HEK293 (cell line): ENCODE results near the gene GINS2.
A peak's percentile ranks its signal among the peaks of the same experiment; 100 is the strongest.

Experiments
- CTCF ChIA-PET: fragments of 350-600 bp; formaldehyde crosslinking; extraction: SDS; loops from one replicate; lab custom pipeline; 2021; ENCODE audit warnings: antibody characterized with exemption; lab: Yijun Ruan, JAX
- POLR2A ChIA-PET: fragments of 300-600 bp; formaldehyde crosslinking; extraction: SDS; loops from one replicate; lab custom pipeline; 2020; ENCODE audit warnings: antibody characterized with exemption, inconsistent platforms; lab: Yijun Ruan, JAX
- H3K27ac ChIP-seq: fragments of 200-500 bp; sonication (Bioruptor generic); 2 replicates; pipeline ENCODE4 v1.5.1; 2014; ENCODE audit warnings: low read depth, low read length, control low read depth, inconsistent platforms; ENCODE audit errors: extremely low read depth
- H3K36me3 ChIP-seq, 2 experiments: fragments of 200-500 bp in 1 of 2; sonication (Bioruptor generic) in 1 of 2; 1 replicate in 1 of 2; 2 replicates in 1 of 2; pipeline ENCODE4 v1.5.1; 2014 to 2017; ENCODE audit warnings: inconsistent platforms in 2 of 2, low read length in 2 of 2; ENCODE audit not compliant: control insufficient read depth in 2 of 2, insufficient read depth in 1 of 2
- H3K4me1 ChIP-seq: fragments of 200-500 bp; sonication (Bioruptor generic); 2 replicates; pipeline ENCODE4 v1.5.1; 2014; ENCODE audit warnings: mild to moderate bottlenecking, low read length, inconsistent platforms; ENCODE audit not compliant: control insufficient read depth, insufficient read depth
- H3K4me3 ChIP-seq: 2 replicates; pipeline ENCODE4 v1.5.1; 2011; ENCODE audit warnings: low read depth, mild to moderate bottlenecking, control low read depth, low read length, moderate library complexity
- H3K9me3 ChIP-seq: fragments of 200-500 bp; sonication (Bioruptor generic); 2 replicates; pipeline ENCODE4 v1.5.1; 2014; ENCODE audit warnings: low read depth, low read length, inconsistent platforms; ENCODE audit not compliant: control insufficient read depth, insufficient read depth
- EGR2 ChIP-seq: fragments of 450-650 bp; formaldehyde crosslinking; IDR thresholded peaks from 2 replicates; pipeline ENCODE4 v1.5.1; 2016; ENCODE audit warnings: low read depth, missing biosample characterization, missing genetic modification characterization
- SP2 ChIP-seq: fragments of 450-650 bp; formaldehyde crosslinking; IDR thresholded peaks from 2 replicates; pipeline ENCODE4 v1.5.1; 2016; ENCODE audit warnings: missing biosample characterization, missing genetic modification characterization
- ZBTB44 ChIP-seq: fragments of 450-650 bp; IDR thresholded peaks from 2 replicates; pipeline ENCODE4 v1.5.1; 2018; ENCODE audit warnings: missing biosample characterization, mild to moderate bottlenecking, missing genetic modification characterization
- ZFHX2 ChIP-seq: fragments of 450-650 bp; formaldehyde crosslinking; conservative IDR thresholded peaks from 2 replicates; pipeline ENCODE4 v1.5.1; 2016; ENCODE audit warnings: missing biosample characterization, missing genetic modification characterization
- ZNF2 ChIP-seq: fragments of 450-650 bp; formaldehyde crosslinking; IDR thresholded peaks from 2 replicates; pipeline ENCODE4 v1.5.1; 2016; ENCODE audit warnings: missing biosample characterization, missing genetic modification characterization
- ZNF24 ChIP-seq: fragments of 450-650 bp; formaldehyde crosslinking; IDR thresholded peaks from 2 replicates; pipeline ENCODE4 v1.5.1; 2016; ENCODE audit warnings: missing biosample characterization, missing genetic modification characterization
- ZNF350 ChIP-seq: fragments of 450-650 bp; formaldehyde crosslinking; IDR thresholded peaks from 2 replicates; pipeline ENCODE4 v1.5.0; 2017; ENCODE audit warnings: missing biosample characterization, mild to moderate bottlenecking, missing genetic modification characterization
- ZNF398 ChIP-seq: fragments of 450-650 bp; formaldehyde crosslinking; IDR thresholded peaks from 2 replicates; pipeline ENCODE4 v1.5.1; 2017; ENCODE audit warnings: missing biosample characterization, missing genetic modification characterization
- ZNF549 ChIP-seq: fragments of 450-650 bp; IDR thresholded peaks from 2 replicates; pipeline ENCODE4 v1.5.1; 2018; ENCODE audit warnings: missing biosample characterization, missing genetic modification characterization, mild to moderate bottlenecking, inconsistent platforms, moderate library complexity
- ZNF664 ChIP-seq: fragments of 450-650 bp; formaldehyde crosslinking; IDR thresholded peaks from 2 replicates; pipeline ENCODE4 v1.5.1; 2016; ENCODE audit warnings: missing biosample characterization, missing genetic modification characterization
- TF ChIP-seq, protein P1 (sequence below): fragments of 450-650 bp; formaldehyde crosslinking; IDR thresholded peaks from 2 replicates; pipeline ENCODE4 v1.5.1; 2016; ENCODE audit warnings: missing biosample characterization, missing genetic modification characterization
- TF ChIP-seq, protein P2 (sequence below): fragments of 450-650 bp; formaldehyde crosslinking; IDR thresholded peaks from 2 replicates; pipeline ENCODE4 v1.5.1; 2017; ENCODE audit warnings: missing biosample characterization, mild to moderate bottlenecking, missing genetic modification characterization, moderate library complexity
- TF ChIP-seq, protein P3 (sequence below): fragments of 450-650 bp; formaldehyde crosslinking; IDR thresholded peaks from 2 replicates; pipeline ENCODE4 v1.5.1; 2016; ENCODE audit warnings: missing biosample characterization, missing genetic modification characterization

GINS2 gene

GRCh38 chr16:85699628-85700027 lies 10.9 kb upstream of the GINS2 start:
- Histone ChIP-seq H3K4me3 (no peak overlapping the region), H3K36me3 (no peaks in the 10 kb centered on the region), H3K27ac (no peak overlapping the region), H3K9me3 (no peaks in the 10 kb centered on the region), H3K4me1 (no peaks in the 10 kb centered on the region)
- POLR2A ChIA-PET: no interaction called here
- TF ChIP-seq, protein P1, sequence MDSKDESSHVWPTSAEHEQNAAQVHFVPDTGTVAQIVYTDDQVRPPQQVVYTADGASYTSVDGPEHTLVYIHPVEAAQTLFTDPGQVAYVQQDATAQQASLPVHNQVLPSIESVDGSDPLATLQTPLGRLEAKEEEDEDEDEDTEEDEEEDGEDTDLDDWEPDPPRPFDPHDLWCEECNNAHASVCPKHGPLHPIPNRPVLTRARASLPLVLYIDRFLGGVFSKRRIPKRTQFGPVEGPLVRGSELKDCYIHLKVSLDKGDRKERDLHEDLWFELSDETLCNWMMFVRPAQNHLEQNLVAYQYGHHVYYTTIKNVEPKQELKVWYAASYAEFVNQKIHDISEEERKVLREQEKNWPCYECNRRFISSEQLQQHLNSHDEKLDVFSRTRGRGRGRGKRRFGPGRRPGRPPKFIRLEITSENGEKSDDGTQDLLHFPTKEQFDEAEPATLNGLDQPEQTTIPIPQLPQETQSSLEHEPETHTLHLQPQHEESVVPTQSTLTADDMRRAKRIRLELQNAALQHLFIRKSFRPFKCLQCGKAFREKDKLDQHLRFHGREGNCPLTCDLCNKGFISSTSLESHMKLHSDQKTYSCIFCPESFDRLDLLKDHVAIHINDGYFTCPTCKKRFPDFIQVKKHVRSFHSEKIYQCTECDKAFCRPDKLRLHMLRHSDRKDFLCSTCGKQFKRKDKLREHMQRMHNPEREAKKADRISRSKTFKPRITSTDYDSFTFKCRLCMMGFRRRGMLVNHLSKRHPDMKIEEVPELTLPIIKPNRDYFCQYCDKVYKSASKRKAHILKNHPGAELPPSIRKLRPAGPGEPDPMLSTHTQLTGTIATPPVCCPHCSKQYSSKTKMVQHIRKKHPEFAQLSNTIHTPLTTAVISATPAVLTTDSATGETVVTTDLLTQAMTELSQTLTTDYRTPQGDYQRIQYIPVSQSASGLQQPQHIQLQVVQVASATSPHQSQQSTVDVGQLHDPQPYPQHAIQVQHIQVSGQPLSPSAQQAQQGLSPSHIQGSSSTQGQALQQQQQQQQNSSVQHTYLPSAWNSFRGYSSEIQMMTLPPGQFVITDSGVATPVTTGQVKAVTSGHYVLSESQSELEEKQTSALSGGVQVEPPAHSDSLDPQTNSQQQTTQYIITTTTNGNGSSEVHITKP (tag by site-specific recombination): peak; percentile 49; the same call in 1 of the 2 replicates
- peak; percentile 61; the same call in 1 of the 2 replicates for TF ChIP-seq ZBTB44 (tag by site-specific recombination)
- peak; percentile 32; the same call in 1 of the 2 replicates for TF ChIP-seq SP2 (tag by site-specific recombination)
- TF ChIP-seq ZNF24: no peak
- peak; percentile 58 for TF ChIP-seq ZFHX2
- TF ChIP-seq ZNF549 (tag by site-specific recombination): no peak
- TF ChIP-seq EGR2 (tag by site-specific recombination): peak; percentile 77
- no peak for TF ChIP-seq ZNF664 (tag by site-specific recombination)
- peak; percentile 79; the same call in 1 of the 2 replicates for TF ChIP-seq ZNF350 (tag by site-specific recombination)
- TF ChIP-seq ZNF398 (tag by site-specific recombination): 0 out of 2 replicates have a peak, but pooled peaks have one; percentile 46
- TF ChIP-seq, protein P2, sequence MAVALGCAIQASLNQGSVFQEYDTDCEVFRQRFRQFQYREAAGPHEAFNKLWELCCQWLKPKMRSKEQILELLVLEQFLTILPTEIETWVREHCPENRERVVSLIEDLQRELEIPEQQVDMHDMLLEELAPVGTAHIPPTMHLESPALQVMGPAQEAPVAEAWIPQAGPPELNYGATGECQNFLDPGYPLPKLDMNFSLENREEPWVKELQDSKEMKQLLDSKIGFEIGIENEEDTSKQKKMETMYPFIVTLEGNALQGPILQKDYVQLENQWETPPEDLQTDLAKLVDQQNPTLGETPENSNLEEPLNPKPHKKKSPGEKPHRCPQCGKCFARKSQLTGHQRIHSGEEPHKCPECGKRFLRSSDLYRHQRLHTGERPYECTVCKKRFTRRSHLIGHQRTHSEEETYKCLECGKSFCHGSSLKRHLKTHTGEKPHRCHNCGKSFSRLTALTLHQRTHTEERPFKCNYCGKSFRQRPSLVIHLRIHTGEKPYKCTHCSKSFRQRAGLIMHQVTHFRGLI: peak; percentile 78; the same call in 1 of the 2 replicates
- CTCF ChIA-PET: interaction anchor here (1.4 kb wide), 1 partner anchor 18 kb away, joined by 3 read pairs; no protein-coding TSS in a partner anchor

DNA sequence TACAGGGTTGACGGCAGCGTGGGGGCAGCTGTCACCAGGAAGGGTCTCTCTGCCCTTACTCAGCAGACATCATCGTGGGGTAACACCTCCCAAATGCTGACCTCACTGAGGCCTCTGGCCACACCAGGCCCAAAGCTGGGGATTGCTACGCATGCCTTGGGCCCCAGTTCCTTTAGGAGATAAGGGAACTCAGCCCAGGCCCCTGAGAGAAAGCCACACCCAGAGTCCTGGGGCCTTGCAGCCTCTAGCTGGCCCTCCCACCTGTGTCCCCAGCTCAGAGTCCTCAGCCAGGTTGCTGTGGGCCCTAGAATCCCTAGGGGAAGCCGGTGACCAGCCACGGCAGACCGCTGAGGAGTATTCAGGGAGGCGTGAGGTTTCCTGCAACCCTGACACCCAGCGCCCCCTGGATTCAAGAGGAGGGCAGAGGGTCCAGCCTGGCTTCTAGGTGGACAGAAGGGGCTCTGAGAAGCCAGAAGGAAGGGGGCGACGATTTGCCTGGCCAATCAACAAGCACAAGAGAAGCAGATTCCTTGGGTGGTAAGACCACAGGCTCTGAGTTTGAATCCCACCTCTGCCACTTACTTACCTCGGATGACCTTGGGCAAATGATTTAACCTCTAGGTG lies 10.3 kb upstream of the GINS2 start:
- Histone ChIP-seq H3K4me3 (no peak overlapping the region), H3K4me1 (no peaks in the 10 kb centered on the region), H3K36me3 (no peaks in the 10 kb centered on the region), H3K27ac (no peak overlapping the region), H3K9me3 (no peaks in the 10 kb centered on the region)
- no peak for TF ChIP-seq ZNF2 (tag by site-specific recombination)
- TF ChIP-seq, protein P3, sequence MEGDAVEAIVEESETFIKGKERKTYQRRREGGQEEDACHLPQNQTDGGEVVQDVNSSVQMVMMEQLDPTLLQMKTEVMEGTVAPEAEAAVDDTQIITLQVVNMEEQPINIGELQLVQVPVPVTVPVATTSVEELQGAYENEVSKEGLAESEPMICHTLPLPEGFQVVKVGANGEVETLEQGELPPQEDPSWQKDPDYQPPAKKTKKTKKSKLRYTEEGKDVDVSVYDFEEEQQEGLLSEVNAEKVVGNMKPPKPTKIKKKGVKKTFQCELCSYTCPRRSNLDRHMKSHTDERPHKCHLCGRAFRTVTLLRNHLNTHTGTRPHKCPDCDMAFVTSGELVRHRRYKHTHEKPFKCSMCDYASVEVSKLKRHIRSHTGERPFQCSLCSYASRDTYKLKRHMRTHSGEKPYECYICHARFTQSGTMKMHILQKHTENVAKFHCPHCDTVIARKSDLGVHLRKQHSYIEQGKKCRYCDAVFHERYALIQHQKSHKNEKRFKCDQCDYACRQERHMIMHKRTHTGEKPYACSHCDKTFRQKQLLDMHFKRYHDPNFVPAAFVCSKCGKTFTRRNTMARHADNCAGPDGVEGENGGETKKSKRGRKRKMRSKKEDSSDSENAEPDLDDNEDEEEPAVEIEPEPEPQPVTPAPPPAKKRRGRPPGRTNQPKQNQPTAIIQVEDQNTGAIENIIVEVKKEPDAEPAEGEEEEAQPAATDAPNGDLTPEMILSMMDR (tag by site-specific recombination): peak; percentile 15; the same call in 1 of the 2 replicates
- ChIA-PET CTCF (interaction anchor here (0.5 to 1.4 kb wide), 4 partner anchors 12 to 32 kb away, joined by 3 read pairs; no protein-coding TSS in a partner anchor), POLR2A (no interaction called here)
